Neuron (in vitro differentiated cells): ENCODE data around the gene STK11.

ENCODE experiments used
- H2AFZ ChIP-seq: one replicate; pipeline ENCODE4 v1.6.1; 2013; ENCODE audit warnings: low read depth, mild to moderate bottlenecking, inconsistent platforms, low read length, moderate library complexity
- H3K27me3 ChIP-seq: one replicate; pipeline ENCODE4 v1.6.1; 2013; ENCODE audit warnings: low read length; ENCODE audit not compliant: insufficient read depth
- H3K36me3 ChIP-seq: one replicate; pipeline ENCODE4 v1.6.1; 2013; ENCODE audit warnings: low read length; ENCODE audit not compliant: insufficient read depth
- H3K4me1 ChIP-seq: one replicate; pipeline ENCODE4 v1.6.1; 2013; ENCODE audit warnings: low read length; ENCODE audit not compliant: insufficient read depth
- H3K4me3 ChIP-seq: 2 replicates; pipeline ENCODE4 v1.5.1; 2013; ENCODE audit warnings: mild to moderate bottlenecking, low read length, moderate library complexity
- H3K9me3 ChIP-seq: one replicate; pipeline ENCODE4 v1.6.1; 2013; ENCODE audit warnings: low read length

Gene STK11, protein sequence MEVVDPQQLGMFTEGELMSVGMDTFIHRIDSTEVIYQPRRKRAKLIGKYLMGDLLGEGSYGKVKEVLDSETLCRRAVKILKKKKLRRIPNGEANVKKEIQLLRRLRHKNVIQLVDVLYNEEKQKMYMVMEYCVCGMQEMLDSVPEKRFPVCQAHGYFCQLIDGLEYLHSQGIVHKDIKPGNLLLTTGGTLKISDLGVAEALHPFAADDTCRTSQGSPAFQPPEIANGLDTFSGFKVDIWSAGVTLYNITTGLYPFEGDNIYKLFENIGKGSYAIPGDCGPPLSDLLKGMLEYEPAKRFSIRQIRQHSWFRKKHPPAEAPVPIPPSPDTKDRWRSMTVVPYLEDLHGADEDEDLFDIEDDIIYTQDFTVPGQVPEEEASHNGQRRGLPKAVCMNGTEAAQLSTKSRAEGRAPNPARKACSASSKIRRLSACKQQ

DNA sequence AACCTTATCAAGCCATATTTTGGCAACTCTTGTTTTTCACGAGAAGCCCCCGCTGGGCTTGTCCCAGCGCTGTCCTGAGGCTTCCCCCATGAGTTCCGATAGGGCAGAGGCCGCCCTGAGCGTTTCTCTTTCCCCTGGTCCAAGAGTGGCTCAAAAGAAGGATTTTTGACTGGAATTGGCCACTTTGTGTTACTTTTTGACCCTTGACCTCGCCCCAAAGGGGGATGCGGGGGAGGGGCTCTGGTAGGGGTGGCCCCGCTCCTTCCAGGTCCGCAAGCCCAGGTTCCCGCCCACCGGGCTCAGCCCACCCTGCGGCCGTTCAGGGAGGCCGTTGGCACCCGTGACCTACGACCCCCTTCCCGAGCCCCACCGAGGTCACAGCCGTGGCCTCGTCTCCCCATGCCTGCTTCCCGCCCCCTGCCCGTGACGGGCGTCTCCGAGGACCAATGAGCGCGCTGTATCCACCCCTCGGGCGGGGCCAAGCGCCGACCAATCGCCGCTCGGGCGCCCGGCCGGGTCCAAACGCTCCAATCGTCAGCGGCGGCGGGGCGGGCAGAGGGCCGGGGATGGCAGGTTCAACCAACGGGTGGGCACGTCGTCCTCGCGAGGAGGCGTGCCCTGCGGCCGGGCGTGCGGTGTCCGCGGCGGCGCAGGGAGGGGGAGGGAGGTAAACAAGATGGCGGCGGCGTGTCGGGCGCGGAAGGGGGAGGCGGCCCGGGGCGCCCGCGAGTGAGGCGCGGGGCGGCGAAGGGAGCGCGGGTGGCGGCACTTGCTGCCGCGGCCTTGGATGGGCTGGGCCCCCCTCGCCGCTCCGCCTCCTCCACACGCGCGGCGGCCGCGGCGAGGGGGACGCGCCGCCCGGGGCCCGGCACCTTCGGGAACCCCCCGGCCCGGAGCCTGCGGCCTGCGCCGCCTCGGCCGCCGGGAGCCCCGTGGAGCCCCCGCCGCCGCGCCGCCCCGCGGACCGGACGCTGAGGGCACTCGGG is at the start of gene STK11:
Gene STK11 (plus strand): TSS at position 665 of the 986 bp plus-strand sequence. CDS start 1,136 bp downstream, outside the sequence.
- peaks cover 5% of the 10 kb centered on the region for H3K36me3 ChIP-seq
- peak within 1 kb of the TSS; percentile 60 for H3K4me3 ChIP-seq
- H3K27me3 ChIP-seq, result no peaks in the 10 kb centered on the region
- H2AFZ ChIP-seq, result no peak within 1 kb of the TSS
- peaks cover 24% of the 10 kb centered on the region for H3K4me1 ChIP-seq
- no peaks in the 10 kb centered on the region for H3K9me3 ChIP-seq

DNA sequence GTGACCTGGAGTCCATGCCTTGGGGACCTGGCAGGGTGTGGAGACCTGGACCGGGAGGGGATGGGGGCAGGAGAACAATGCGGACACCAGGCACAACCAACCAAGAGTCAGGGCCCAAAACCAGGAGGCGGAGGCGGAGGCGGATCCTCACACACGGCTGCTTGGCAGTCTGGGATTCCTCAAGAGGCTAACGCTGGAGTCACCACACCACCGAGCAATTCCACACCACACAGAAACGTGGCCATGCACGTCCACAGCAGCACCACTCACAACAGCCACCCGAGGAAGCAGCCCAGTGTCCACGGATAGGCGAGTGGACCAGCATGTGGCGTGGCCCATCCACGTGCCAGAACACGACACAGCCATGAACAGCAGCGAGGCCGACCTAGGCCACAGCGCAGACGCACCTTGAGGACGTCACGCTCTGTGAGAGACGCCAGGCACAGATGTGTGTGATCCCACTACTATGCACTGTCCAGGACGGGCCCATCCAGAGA is 49.2 kb upstream of the STK11 start:
- Histone ChIP-seq H3K9me3 (peaks cover 21% of the 10 kb centered on the region), H3K36me3 (peaks cover 19% of the 10 kb centered on the region), H3K4me3 (no peak overlapping the region), H3K27me3 (no peaks in the 10 kb centered on the region), H3K4me1 (no peaks in the 10 kb centered on the region), H2AFZ (no peak overlapping the region)

DNA sequence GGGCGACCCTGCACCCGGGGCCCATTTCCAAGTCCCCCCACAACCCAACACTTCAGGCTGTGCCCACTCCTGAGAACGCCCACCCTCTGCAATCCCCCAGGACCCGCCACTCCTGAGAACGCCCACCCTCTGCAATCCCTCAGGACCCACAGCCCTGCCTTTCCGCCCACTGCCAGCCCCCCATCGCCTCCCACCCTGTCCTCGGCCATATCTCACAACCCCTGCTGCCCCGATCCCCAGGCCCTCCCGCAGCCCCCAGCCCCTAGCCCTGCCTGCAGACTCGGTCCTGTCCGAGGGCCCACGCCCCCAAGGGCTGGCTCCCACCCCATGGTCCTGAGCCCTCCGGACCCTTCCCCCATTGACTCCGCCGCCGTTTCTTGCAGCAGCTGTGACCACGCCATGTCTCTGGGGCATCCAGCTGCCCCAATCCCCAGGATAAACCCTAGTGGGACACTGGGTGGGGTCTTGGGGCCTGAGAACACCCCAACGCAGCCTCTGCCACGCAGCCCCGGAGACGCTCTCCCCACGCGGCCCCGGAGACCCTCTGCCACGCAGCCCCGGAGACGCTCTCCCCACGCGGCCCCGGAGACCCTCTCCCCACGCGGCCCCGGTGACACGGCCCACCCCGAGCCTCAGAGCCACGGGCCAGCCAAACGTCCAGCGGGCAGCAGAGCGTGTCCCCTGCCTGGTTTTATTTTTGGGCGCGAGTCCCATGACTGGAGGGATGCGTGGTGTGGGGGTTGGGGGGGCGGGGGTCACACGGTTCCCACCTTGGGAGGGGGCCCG is 48.6 kb upstream of the STK11 start:
- no peak overlapping the region for H3K4me3 ChIP-seq
- H2AFZ ChIP-seq, result no peak overlapping the region
- peaks cover 16% of the 10 kb centered on the region for H3K36me3 ChIP-seq

DNA sequence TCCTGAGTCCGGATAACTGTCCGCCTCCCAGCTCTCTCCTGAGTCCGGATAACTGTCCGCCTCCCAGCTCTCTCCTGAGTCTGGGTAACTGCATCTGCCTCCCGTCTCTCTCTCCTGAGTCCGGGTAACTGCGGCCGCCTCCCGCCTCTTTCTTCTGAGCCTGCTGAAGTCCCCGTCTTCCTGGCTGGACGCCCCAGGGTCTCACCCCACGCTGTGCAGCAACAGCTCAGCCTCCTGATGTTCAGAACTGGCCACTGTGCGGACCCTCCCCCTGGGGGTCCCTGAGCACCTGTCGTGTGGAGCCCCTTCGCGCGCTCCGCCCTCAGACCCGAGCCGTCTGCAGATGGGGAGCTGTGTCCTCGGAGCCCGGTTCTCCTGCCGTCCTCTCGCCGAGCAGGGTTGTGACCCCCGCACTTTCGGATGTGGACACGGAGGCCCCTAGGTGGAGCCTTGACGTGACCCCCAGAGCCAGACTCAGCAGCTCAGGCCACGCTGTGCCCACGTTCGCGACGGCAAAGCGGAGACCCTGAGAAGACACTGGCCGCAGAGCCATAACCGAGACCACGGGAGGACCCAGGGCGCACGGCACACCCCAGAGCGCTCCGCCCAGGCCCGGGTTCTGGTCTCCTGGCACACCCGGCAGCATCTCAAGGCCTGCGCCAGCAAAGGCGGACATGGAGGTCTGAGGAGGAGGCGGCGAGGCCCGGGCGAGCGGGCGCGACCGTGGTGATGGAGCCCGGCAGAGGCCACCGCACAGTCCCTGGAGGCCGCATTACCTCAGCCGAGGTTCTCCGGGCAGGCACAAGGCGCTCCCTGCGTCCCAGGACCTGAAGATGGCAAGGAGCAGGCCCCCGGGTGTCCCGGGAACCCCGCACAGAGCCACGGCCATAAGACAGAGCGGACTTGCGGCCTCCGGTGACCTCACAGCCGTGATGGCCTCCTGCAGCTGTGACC is 47.4 kb upstream of the STK11 start:
- no peaks in the 10 kb centered on the region for H3K27me3 ChIP-seq
- no peak overlapping the region for H3K4me3 ChIP-seq

More for the DNA sequence above, 48.6 kb upstream of the STK11 start:
- no peaks in the 10 kb centered on the region for H3K4me1 ChIP-seq
- H3K27me3 ChIP-seq, result no peaks in the 10 kb centered on the region
- H3K9me3 ChIP-seq, result peaks cover 18% of the 10 kb centered on the region

DNA sequence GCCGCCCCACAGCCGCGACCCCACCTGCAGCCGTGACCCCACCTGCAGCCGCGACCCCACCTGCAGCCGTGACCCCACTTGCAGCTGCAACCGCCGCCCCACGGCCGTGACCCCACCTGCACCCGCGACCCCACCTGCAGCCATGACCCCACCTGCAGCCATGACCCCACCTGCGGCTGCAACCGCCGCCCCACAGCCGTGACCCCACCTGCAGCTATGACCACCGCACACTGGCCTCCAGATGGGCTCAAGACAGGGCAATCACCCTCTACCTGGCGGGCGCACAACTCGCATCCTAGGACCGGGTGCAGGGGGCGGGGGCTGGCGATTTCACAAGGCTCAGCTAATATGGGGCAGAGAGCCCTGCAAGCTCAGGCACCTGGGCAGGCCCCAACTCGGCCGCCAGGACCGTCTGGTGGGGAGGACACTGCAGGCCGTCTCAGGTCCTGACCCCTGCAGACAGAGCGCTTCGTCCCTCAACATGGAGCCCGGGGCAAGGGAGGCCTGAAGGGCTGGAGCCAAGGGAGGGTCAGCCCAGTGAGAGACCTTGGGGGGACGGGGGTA is 46.6 kb upstream of the STK11 start:
- Histone ChIP-seq H3K9me3 (peaks cover 16% of the 10 kb centered on the region), H2AFZ (no peak overlapping the region), H3K27me3 (no peaks in the 10 kb centered on the region), H3K36me3 (peaks cover 4% of the 10 kb centered on the region), H3K4me1 (no peaks in the 10 kb centered on the region), H3K4me3 (no peak overlapping the region)

More for the DNA sequence above, 47.4 kb upstream of the STK11 start:
- H3K36me3 ChIP-seq, result peaks cover 8% of the 10 kb centered on the region
- no peak overlapping the region for H2AFZ ChIP-seq
- H3K9me3 ChIP-seq, result peaks cover 16% of the 10 kb centered on the region
- H3K4me1 ChIP-seq, result no peaks in the 10 kb centered on the region

DNA sequence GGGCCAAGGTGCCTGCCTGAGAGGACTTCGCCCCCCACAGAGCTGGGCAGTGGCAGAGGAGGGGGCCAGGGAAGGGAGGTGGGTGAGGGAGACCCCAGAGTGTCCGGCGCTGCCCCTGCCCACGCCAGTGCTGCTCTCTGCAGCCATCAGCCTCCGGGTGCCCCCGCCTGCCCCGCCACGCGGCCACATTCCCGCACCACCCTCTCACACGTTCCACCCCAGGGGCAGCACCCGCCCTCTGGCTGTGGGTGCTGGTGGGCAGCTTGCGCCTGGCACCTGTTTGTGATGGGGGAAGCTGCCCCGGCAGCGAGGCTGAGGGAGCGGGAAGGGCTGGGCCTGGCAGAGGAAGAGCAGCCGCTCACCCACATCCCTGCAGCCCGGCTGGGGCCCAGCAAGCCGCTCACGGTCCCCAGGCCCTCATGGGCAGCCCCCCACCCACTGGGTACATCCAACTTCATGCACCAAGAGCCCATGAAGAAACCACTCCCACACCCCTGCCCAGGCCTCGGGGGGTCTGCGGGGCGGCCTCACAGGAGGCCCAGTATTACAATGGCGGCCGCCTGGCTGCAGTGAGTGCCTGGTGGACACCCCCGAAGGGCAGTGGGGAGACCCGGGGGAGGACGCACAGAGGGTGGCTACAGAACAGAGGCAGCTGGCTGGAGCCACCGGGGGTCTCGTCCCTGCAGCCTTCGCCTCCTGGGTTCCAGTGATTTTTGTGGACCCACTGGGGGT is 45.5 kb upstream of the STK11 start:
- Histone ChIP-seq H2AFZ (no peak overlapping the region), H3K9me3 (peaks cover 11% of the 10 kb centered on the region), H3K4me1 (no peaks in the 10 kb centered on the region), H3K27me3 (no peaks in the 10 kb centered on the region), H3K36me3 (peaks cover 2% of the 10 kb centered on the region), H3K4me3 (no peak overlapping the region)

DNA sequence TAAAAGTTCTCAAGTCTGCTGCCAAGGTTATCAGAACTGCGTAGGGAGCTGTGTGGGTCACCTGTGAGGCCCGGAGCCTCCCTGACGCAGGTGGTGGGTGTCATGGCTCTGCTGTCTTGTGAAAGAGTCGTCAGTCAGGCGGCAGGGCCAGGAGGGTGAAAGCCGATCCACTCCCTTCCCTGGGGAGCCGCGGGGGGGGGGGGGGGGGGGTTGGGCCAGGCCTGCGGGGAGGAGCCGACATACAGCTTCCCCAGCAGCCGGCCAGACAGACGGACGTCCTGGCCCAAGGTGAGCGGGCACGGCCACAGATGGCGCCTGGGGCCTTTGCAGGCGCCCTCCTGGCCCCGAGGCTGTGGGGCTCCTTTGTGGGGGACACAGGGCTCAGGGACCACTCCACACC is 43.9 kb upstream of the STK11 start:
- H3K36me3 ChIP-seq, result peaks cover 2% of the 10 kb centered on the region
- no peaks in the 10 kb centered on the region for H3K4me1 ChIP-seq
- H3K4me3 ChIP-seq, result no peak overlapping the region
- H3K27me3 ChIP-seq, result no peaks in the 10 kb centered on the region
- H3K9me3 ChIP-seq, result peaks cover 10% of the 10 kb centered on the region
- H2AFZ ChIP-seq, result no peak overlapping the region

DNA sequence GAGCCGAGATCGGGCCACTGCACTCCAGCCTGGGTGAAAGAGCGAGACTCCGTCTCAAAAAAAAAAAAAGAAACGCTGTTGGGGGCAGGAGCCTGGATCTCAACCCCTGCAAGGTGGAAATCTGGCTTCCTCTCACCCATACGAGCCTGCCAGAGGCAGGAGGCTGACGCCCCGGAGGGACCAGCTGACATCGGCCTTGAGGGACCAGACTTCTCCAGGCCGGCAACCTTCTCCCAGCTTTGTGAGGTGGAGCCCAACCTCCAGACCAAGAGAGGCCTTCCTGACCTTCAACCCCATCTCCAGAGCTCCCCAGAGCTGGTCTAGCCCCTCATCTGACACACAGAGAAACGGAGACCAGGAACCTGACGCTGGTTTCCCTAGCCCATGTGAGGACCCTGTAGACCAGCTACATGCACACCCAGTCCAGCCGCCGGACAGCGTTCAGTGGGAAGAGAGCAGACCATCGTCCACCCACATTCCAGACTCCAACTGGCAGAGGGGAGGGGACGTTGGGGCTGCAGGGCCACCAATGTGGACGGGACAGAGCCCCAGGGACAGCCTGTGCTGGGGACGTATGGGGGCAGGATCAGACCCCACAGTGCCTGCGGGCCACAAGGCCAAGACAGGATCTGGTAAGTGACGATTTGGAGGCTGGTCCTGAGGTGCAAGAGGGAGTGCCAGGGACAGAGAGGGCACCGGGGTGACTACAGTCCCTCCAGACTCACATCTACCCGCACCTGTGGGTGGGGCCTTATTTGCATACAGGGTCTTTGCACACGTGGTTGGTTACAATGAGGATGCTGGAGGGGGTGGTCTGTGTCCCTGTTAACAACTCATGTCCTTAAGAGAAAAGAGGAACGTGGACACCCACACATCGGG is 42.9 kb upstream of the STK11 start:
- Histone ChIP-seq H3K4me3 (no peak overlapping the region), H3K36me3 (peaks cover 5% of the 10 kb centered on the region), H3K9me3 (peaks cover 18% of the 10 kb centered on the region), H2AFZ (no peak overlapping the region), H3K27me3 (no peaks in the 10 kb centered on the region), H3K4me1 (no peaks in the 10 kb centered on the region)

DNA sequence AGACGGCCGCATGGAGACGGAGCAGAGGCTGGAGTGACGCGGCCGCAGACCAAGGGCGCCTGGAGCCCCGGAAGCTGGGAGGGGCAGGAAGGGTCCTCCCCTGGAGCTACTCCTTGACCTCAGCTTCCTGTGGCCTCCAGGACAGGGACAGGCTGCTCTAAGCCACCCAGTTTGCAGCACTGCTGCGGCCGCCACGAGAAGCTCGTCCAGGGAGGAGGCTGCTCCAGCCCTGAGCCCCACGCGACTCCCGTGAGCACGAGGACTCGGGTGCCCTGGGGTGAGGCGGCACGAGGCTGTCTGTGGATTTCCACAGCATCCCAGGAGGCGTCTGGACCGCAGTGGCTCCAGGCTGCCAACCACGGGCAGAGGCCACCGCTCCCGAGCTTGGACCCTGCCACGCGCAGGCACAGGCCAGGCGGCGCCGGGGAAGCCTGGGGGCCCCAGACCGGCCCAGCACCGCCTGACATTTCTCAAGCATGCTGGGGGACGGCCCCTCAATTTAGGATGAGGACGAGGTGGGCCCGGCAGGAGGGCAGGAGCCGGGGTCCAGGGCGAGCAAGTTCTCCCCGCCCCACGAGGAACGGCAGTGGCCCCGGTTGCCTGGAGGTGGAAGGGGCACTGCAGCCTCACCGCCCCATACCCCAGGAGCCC is 42.2 kb upstream of the STK11 start:
- no peak overlapping the region for H3K4me3 ChIP-seq
- H3K27me3 ChIP-seq, result no peaks in the 10 kb centered on the region
- peaks cover 3% of the 10 kb centered on the region for H3K36me3 ChIP-seq
- no peaks in the 10 kb centered on the region for H3K4me1 ChIP-seq
- no peak overlapping the region for H2AFZ ChIP-seq
- H3K9me3 ChIP-seq, result peaks cover 18% of the 10 kb centered on the region
